Stimulated activated CD8-positive, alpha-beta memory T cell treated with anti-CD3 and anti-CD28 coated beads, Interleukin-12 subunit alpha, Interleukin-12 subunit beta, amount 100 ng/mL, for 24 hours (primary cell): ENCODE data around the gene EMX2.

Experiments
- DNase-seq: peaks from one replicate; pipeline ENCODE4 v3.0.0-alpha.2; 2020; ENCODE audit errors: extremely low read depth

The EMX2 gene

DNA sequence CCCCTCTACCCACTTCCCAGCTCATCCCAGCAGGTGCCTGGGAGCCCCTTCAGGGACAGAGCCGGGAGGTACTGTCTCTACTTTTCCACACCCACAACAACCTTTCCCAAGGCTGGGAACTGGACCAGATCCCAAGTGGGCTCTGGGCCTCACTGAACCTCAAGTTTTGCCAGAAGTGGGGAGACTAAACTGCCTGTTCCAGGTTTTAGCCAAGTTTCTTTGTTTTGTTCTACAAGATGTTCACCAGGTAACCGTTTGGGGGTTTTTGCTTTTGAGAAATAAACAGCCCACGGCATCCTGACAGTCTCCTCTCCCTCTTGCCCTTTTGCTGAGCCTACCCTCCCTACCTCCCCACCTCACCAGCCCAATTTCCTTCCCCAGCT is 10.6 kb upstream of the EMX2 start:
- DNase-seq: no peak

DNA sequence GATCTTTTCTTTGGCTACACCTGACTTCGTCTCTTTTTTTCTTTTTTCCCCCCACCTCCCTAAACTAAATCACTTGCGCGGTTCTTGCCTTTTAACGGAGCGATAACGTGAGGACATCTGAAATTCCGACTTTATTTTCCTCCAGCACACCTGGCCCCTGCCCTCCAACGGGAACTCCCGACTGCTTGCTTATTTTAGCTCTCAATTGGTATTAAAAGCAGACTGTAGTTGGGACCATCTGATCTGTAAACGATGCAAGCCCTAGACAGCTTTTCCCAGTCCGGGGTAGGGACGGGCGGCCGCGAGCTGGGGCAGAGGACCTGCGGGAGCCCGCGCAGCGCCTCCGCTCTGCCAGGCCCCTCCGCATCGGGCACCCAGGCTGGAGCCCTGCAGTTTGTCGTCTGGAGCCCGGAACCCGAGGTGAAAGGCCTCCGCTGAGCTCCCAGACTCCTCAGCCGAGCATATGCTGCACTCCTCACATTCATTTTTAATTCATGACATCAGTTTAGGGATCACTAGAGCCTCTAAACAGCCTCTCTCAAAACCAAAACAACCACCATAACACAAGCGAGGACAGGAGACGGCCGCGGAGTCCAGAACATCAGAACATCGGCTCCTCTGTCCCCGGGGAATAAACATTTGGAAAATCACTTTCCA is 10.0 kb upstream of the EMX2 start:
- no peak for DNase-seq

DNA sequence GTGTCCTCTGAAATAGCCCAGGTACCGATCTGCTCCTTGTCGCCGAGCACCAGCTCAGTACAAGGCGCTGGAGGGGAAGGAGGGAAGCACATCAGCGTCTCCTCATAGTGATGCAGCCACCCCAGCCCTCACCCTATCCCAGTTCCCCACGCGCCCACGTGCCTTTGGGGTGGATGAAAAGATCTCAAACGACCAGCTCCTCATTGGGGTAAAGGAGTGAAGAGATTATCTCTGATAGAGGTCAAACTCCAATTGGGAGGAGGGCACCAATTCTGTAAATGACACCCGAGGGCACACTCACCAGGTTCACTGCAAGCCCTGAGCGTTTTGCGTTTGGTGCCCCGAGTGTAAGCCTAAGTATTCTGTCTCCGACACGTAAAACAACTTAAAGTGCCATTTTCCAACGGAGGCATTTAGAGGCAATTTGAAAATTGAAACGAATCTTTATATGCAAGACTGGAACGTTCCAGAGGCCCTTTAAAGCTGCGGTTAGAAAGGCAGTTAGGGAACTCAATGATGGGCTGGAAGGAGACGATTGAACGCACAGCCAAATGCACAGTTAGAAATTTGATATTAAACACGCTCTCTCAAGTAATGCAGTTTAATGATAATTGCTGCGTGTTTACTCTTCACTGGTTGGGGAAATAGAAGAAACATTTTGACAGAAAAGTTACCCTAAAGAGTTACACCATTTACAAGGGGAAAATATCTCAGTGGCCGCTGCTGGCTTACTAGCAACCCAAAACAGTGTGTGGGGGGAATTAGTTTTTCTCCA is 8.9 kb upstream of the EMX2 start:
- no peak for DNase-seq

DNA sequence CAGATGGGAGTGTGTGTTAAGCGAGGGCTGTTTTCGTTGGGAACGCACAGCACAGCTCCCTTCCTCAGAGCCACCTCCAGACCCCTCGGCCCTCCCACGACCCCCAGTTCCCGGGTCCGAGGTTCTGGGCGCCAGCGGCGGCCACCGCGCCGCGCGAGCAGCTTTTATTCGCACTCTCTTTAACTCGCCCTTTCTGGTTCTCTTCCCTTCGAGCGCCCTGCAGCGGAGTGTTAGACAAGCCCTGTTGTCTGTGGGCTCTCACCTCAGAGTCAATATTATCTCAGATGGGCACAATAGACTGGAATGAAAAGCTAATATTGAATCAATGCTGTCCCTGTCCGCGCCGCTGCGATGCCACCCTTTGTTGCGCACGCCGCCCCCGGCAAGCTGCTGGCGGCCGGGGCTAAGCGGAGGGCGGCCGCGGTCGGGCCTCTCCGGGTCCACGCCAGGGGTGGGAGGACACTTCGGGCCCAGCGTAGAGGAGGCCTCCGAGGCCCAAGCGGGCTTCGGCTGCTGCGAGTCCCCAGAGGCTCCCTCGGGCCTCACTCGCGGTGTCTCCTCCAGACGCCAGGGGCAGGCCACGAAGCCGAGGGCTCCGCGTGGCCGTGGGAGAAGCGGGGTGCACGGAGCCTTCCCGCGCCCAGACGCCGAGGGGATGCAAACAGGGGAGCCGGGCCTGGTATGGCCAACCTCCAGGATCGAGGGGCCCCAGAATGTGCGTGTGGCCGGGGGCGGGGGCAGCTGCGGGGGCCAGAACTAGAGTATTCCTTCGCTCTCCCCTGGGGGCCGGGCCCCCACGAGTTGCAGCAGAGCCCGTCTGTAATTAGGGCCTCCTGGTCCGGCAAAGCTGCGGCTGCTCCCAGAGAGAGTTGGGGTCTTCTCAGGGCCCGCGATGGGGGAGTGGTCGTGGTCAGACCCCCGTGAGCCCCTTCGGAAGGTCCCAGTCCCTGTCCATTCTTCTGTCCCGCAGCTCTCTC is 7.9 kb upstream of the EMX2 start:
- no peak for DNase-seq

DNA sequence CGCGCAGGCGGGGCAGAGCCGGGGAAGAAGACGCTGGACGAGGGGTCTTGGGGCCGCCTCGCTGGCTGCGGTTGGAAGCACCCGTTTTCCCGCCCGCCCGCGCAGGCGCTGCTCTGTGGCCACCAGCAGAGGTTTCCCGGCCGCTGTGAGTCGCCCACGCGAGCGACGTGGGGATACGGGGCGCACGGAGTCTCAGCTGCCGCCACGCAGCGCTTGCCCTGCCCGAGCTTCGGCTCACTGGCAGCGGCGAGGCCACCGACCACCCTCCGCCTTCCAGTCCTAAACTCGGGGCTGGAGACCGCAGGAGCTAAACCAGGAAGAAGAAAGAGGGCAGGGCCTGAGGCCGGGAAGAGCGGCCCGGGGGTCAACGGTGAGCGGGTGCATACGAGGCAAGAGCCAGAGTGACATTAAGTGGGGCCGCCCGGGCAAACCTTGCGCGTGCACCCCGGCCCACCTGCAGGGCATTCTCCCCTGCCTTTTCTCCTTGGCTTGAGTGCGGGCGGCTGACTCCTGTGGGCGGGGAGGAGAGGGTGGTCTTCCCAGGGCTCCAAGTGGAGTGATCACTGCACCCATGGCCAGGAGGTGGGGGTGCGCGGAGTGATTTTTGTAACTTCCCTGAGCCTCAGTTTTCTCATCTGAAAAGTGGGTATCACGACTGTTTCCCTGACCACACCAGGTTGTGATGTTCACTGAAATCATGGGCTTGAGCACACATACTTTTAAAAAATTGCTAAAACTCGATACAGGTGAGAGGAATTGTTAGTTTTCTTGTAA is 7.1 kb upstream of the EMX2 start:
- no peak for DNase-seq

DNA sequence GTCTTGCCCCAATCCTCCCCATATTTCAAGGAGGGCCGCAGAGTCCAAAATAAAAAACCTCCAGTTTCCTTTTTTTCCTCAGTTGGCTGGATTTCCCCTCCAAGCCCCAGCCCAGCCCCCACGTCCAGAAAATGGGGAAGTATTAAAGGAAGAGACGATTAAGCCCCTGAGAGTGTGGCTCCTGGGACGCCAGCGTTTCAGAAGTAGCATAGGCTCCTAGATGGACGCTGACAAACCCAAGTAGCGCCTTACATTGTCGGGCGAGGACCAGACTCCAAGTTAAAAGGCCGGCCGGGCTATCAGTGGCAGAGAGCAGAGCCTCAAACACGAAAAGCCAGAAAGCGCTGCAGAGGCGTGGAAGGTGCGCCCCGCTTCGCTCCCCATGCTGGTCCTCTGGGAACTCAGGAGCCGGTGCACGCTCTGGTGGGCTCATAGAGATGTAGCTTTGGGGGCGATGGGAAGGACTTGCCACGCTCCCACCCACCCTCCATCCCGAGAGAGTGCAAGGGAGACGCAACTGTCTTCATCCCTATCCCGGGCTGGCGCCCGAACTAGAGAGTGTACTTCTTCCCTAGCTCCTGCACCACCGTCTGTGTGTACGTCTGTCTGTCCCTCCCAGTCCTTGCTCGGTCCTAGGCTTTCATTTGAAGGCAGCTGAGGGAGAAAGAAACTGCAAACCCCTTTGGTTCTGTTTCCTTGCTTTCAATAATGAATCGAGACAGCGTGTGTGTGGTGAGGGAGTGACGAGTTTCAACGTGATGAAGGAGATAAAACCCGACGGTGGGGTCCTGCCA is 6.3 kb upstream of the EMX2 start:
- no peak for DNase-seq

DNA sequence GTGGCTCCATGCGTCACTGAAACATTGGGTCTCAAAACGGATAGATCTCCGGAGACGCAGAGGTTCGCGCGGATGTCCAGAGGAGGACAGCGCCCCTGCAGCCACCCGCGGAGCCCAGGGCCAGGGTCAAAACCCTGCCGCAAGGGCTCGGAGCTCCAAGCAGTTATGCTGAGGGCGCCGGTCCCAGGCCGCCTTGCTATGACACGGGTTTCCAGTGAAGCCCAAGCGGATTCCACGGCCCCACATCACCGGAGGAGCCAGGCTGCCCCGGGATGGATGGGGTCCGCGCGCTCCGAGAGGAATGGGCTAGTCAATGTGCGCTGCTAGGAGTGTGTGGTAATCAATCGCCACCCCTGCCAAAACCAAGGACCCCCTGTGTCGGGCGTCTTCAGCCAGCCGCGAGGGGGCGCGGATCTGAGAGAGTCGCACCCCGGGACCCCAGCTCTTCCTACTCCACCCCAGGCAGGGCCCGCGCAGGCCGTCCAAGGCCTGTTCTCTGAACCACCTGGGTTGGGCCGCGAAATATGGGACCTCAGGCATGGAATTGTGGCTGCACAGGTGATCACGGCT is 5.6 kb upstream of the EMX2 start:
- DNase-seq: no peak

DNA sequence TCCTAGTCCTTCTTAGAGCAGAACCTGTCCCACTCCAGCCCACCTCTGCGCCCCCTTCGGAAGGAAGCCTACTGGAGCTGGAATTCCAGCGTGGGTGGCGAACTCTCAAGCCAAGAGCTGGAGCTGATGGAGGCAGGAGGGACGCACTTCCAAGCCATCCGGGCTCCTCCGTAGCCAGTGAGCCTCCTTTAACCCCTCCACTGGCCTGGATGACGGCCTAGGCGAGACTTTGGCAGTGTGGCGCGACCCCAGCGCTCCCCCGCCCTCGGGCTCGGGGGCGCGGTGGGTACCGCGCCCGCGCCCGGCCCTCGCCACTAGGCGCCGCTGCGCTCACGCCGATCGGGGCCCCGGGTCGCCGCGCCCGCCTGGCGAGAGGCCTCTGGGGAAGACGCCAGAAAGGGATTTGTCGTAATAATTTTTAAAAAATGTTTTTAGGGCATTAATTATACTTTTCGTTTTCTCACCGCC is 5.1 kb upstream of the EMX2 start:
- no peak for DNase-seq

DNA sequence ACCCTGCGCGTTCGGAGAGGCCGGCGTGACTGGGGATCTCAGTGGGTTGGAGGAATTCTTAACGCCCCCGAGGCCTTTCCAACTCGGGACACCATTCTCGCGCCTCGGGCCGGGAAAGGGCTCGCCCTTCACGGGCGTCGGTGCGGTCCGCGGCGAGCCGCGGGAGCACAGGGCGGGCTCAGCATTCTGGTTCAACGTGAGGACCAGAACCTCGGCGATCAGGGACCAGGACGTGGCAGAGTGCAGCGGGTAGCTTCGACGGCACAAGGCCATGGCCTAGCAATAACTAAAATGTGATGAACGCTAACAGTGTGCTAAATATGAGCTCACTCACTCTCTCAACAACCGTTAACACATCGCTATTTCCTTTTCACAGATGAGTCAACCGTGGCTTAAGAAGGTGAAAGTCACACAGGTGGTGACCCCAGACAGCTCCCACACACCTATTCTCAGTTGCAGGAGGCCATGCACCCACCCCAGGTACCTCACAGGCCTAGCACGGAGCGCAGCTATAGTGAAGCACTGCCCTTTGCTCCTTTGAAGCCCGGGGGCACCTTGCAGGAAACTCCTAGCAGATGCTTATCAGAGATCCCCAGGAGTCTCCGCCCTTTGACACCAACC is 4.5 kb upstream of the EMX2 start:
- DNase-seq: no peak

DNA sequence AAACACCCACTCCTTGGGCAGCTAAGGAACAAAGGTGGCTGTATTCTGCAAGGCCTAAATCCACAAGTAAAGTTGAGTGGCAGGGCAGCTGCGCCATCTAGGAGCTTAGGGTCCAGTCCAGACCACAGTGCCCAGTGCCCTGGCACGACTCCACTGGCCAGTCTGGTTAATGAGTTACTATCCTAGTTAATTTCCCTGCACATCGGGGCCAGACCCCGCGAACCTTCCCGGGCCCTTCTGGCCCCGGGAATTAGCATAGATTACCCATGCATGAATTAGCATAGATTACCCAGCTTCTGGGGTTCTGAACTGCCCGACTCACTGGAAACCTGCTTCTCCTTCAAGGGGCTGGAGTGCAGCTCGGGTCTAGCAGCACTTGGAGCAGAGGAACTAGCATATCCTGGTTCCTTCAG is 3.2 kb upstream of the EMX2 start:
- DNase-seq: no peak

DNA sequence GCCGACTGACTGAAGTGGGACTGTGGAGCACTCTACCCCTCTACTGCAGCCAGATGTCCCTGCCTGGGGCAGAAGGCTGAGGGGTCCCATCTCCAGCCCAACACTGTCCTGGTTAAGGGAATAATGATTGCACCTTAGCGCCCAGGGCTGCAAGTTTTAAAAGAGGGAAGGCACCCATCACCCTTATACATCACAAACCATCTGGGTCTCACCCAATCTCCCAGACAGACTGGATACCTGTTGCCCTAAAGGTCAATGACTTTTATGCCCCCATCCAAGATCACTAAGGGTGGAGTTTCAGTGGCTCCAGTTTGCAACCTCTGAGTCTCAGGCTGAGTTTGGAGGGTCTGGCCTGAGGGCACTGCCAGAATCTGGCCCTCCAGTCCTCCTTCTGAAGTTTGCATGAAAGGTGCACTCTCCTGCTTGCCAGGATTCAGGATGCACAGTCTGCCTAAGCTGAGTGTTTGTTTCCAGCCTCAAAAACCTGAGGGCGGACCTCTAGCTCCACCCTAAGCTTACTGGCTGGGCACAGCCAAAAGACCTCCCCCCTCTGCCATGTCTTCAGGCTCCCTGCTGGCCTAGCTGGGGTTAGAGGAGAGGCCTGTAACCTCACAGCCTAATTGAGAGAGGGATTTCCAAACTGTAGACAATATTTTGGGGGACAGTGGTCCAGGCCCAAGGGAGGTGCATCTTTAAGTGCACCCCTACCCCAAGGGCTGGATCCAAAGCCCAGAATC is 2.5 kb upstream of the EMX2 start:
- DNase-seq: no peak

DNA sequence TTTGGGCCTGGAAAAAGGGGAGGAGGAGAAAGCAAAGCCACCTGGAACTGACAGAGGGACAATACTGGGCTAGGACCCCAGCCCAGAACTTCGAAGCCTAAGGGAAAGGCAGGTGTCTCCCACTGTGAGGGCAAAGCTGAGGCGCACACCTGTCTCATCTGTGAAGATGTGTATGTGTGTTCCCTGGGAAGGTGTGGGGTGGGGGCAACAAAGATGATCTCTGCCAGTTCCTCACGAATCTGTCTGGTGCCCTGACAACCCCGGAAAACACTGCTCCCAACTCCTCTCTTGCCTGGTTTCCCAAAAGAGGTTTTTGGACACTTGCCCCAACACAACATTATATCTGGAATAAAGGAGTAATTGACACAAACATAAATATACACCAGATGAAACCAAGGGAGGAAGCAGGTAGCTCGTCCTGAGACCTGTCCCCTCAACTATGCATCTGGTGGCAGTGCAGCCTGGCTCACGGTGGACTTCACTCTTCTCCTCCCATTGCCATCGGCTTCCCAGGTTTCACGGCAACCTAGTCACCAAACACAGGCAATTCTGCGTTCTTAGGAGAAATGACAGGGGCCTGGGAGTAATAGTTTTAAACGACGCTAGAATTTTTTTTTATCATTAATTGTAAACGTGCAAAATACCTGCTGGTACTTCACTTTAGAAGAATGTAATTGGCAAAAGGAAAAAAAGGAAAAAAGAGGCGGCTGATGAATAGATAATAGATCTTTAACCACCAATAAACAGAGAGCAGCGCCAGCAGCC is 1.7 kb upstream of the EMX2 start:
- DNase-seq: no peak

DNA sequence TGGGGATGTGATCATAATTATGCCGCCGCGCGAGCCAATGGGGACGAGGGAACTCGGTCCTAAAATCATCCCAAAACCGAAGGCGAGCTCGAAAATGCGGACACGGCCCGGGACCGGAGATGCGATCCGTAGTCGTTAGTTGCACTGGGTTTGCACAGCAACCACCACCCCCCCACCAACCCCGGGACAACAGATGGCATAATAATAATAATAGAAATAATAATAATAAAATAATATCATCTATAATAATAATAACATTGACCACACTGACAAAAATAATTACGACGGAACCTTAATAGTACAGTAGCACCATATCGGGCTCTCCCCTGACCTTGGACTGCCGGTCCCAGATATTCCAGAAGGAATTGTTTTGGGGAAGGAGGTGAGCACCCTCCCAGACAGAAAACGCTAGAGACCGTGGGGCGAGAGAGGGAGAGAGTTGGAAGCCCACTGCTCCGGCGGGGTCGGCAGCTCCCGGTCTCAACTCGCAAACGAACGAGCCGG is 1.1 kb upstream of the EMX2 start:
- no peak for DNase-seq

DNA sequence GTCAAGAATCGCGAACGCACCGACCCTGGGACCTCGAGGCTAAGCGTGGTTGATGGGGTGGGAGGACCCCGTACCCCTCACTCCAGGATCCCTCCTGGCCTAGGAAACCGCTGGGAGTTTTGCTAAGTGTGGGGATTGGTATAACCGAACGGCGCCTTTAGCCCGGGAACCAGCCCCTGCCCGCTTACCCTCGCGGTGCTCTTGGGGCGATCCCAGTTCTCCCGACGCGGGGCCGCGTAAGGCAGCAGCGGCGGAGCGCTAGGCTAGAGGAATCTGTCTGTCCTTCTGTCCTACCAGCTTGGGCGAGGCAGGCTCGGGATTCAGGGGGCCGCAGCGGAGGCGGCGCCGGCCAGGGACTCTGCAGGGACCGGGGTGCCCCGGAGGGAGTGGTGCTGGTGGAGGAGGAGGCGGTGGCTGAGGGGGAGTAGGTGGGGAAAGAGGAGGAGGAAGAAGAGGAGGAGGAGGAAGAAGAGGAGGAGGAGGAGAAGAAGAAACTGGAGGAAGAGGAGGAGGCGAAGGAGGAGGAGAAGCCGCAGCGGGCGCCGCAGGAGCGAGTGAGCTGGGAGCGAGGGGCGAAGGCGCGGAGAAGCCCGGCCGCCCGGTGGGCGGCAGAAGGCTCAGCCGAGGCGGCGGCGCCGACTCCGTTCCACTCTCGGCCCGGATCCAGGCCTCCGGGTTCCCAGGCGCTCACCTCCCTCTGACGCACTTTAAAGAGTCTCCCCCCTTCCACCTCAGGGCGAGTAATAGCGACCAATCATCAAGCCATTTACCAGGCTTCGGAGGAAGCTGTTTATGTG is 439 bp upstream of the EMX2 start:
- no peak for DNase-seq

DNA sequence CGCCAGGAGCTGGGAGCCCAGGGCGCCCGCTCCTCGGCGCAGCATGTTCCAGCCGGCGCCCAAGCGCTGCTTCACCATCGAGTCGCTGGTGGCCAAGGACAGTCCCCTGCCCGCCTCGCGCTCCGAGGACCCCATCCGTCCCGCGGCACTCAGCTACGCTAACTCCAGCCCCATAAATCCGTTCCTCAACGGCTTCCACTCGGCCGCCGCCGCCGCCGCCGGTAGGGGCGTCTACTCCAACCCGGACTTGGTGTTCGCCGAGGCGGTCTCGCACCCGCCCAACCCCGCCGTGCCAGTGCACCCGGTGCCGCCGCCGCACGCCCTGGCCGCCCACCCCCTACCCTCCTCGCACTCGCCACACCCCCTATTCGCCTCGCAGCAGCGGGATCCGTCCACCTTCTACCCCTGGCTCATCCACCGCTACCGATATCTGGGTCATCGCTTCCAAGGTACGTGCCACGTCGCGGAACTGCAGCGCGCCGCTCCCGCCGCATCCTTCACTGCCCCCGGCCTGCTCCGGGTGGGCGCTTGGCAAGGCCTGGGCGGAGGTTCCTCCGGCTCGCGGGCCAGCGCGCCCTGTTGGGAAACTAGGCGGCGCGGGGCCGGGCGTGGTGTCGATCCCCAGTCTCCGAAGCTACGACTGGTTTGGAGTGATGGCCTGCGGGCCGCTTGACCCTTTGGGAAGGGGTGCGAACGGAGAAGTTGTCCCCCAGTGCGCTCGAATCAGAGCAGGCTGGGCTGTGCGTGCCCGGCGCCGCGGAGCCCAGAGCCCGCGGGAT is 868 bp downstream of the EMX2 start:
- DNase-seq: no peak

DNA sequence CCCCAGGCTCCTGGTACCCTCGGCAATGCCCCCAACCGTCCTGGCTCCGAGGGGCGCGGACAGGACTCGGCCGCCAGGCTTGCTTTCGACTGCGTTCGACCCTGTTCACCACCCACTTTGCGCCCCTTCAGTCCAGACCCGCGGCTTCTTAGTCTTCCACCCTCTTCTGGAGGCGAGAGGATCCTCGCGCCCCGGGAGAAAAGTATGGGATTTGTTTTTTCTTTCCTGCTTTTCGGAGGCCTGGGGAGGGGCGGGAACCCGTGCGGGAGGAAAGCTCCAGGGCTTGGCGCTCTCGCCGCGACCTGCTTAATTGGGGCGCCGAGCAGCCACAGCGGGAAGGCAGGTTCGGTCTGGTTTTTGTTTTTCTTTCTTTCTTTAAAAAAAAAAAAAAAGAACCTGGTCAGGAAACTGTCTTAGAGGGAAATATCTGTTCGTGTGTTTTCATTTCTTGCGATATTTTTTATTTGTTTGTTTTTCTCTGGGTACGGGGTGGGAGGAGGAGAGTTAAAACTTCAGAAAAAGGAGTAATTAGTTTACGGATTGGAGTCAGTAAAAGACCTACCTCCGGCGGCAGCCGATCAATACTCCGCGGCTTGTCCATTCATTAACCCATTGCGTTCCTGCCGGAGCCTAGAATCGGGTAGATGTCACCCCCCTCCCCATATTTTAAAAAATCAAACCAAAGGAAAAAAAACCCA is 1.6 kb downstream of the EMX2 start:
- DNase-seq: no peak
